OCI-LY3 (cell line): ENCODE measurements around the gene DNAJC18.

Experiments
- CTCF ChIP-seq: fragments of 200-600, 300-600 bp; sonication (generic); IDR thresholded peaks from 2 replicates; pipeline ENCODE4 v1.5.1; 2014; ENCODE audit warnings: antibody characterized with exemption, low read length, low read depth
- EZH2phosphoT487 ChIP-seq: fragments of 200-600 bp; shearing (Covaris generic); IDR thresholded peaks from 2 replicates; pipeline ENCODE4 v1.6.1; 2018; ENCODE audit warnings: antibody characterized with exemption, mixed run types, low read depth

- TF ChIP-seq EZH2phosphoT487 = no peak
- peak; percentile 58 for TF ChIP-seq CTCF
Observed at GRCh38 chr5:139392678-139393496, 46.4 kb downstream of the DNAJC18 start.
